Mucosa of descending colon (tissue), 3 donors: ENCODE measurements around the gene MS4A18. TPM values are rescaled to one million over a fixed set of nuclear protein-coding genes. Genes with fewer than 3 reads are reported as not detected.

ENCODE experiments used
- ATAC-seq: fragments of 200-7000 bp; cut with Tn5 transposase; one replicate; pipeline ENCODE4 v1.9.1; 2020; ENCODE audit warnings: mild to moderate bottlenecking, moderate library complexity
- DNase-seq, 3 donors: peaks; one replicate each; pipeline ENCODE4 v3.0.0-alpha.2; 2020
- H3K36me3 ChIP-seq: fragments of 200-600 bp; one replicate; pipeline ENCODE4 v1.8.0; 2021; ENCODE audit warnings: low read depth, mild to moderate bottlenecking
- H3K4me1 ChIP-seq: fragments of 200-600 bp; one replicate; pipeline ENCODE4 v1.8.0; 2021; ENCODE audit warnings: low read depth, mild to moderate bottlenecking
- H3K4me3 ChIP-seq: fragments of 200-600 bp; one replicate; pipeline ENCODE4 v1.8.0; 2021; ENCODE audit warnings: mild to moderate bottlenecking
- H3K9me3 ChIP-seq: fragments of 200-600 bp; one replicate; pipeline ENCODE4 v1.8.0; 2021; ENCODE audit warnings: mild to moderate bottlenecking
- CTCF ChIP-seq: fragments of 200-600 bp; IDR thresholded peaks from one replicate; pipeline ENCODE4 v1.8.0; 2022; ENCODE audit warnings: antibody characterized with exemption, mild to moderate bottlenecking
- intact Hi-C, 2 donors: fragments of 100-400 bp; cut with DNase I in 1 of 2; cut with micrococcal nuclease in 1 of 2; formaldehyde crosslinking; loops; one replicate each; pipeline versions ENCODE4 v1.11.0 to v1.11.1; 2022; cut with DNase I, micrococcal nuclease
- total RNA-seq, 3 donors: library from RNA; stranded (reverse); fragmentation: NEBNext Ultra II Directional in 2 of 3; extraction: Animal tissue kit (Norgen Biotek cat#: 25700) in 2 of 3; gene quantifications; one replicate each; pipeline versions ENCODE4 v1.2.1 to v1.2.4, GENCODE V29; 2021 to 2023
- donor health status: DM: no; HTN: no; CAD: no; lungs with moderate emphysema.
- donor health status: DM: no; HTN: no; CAD: no.
- donor health status: DM: no; HTN: yes; CAD: no.

MS4A18 gene
- total RNA-seq, 3 donors from 2014 or later: not detected

GRCh38 chr11:60780065-60780464 lies 55.5 kb downstream of the MS4A18 start:
- no peak for TF ChIP-seq CTCF
- Histone ChIP-seq H3K9me3 (no peaks in the 10 kb centered on the region), H3K4me3 (no peak overlapping the region), H3K36me3 (no peaks in the 10 kb centered on the region), H3K4me1 (no peaks in the 10 kb centered on the region)
- intact Hi-C loops: no loop called here
- no peak for DNase-seq
- ATAC-seq: no peak

DNA sequence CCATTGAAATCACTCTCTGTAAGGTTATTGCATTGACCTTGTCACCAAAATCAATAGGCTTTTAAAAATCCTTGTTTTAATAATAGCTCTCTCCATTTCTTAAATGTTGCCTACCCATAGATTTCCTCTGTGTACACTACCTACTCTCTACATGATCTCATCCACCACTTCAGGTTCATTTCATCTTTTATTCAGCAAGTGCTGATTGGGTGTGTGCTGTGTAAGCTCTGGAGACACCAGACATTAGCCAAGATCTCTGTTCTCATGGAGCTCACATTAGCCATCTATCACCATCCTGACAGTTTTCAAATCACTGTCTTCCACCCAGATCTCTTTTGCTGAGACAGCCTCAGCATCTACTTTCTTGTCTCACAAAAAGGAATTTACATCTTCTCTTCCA lies 56.3 kb downstream of the MS4A18 start:
- no peak for TF ChIP-seq CTCF
- no peaks in the 10 kb centered on the region for H3K36me3 ChIP-seq
- ATAC-seq (no peak), DNase-seq (no peak)
- intact Hi-C loops: no loop called here
- no peaks in the 10 kb centered on the region for H3K4me1 ChIP-seq
- no peaks in the 10 kb centered on the region for H3K9me3 ChIP-seq
- H3K4me3 ChIP-seq: no peak overlapping the region

- H3K4me1 ChIP-seq: no peaks in the 10 kb centered on the region
- H3K36me3 ChIP-seq: no peaks in the 10 kb centered on the region
- intact Hi-C loops: no loop called here
- no peak for DNase-seq
- no peak for TF ChIP-seq CTCF
- ATAC-seq: no peak
- no peak overlapping the region for H3K4me3 ChIP-seq
- no peaks in the 10 kb centered on the region for H3K9me3 ChIP-seq
Observed at GRCh38 chr11:60781286-60781980, 56.9 kb downstream of the MS4A18 start.

DNA sequence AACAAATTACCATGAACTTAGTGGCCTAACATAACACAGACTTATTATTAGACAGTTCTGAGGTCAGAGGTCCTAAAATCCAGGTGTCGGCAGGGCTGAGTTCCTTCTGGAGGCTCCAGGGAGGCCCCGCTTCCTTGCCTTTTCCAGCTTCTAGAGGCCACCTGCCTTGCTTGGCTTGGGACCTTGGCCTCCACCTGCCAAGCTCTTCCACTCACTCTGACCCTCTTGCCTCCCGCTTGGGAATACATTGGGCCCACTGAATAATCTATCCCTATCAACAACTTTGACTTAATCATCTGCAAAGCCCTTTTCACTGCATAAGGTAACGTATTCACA lies 57.4 kb downstream of the MS4A18 start:
- intact Hi-C loops: no loop called here
- no peak for TF ChIP-seq CTCF
- ATAC-seq: no peak
- no peaks in the 10 kb centered on the region for H3K36me3 ChIP-seq
- peaks cover under 1% of the 10 kb centered on the region for H3K4me1 ChIP-seq
- H3K9me3 ChIP-seq: no peaks in the 10 kb centered on the region
- H3K4me3 ChIP-seq: no peak overlapping the region
- DNase-seq: no peak

DNA sequence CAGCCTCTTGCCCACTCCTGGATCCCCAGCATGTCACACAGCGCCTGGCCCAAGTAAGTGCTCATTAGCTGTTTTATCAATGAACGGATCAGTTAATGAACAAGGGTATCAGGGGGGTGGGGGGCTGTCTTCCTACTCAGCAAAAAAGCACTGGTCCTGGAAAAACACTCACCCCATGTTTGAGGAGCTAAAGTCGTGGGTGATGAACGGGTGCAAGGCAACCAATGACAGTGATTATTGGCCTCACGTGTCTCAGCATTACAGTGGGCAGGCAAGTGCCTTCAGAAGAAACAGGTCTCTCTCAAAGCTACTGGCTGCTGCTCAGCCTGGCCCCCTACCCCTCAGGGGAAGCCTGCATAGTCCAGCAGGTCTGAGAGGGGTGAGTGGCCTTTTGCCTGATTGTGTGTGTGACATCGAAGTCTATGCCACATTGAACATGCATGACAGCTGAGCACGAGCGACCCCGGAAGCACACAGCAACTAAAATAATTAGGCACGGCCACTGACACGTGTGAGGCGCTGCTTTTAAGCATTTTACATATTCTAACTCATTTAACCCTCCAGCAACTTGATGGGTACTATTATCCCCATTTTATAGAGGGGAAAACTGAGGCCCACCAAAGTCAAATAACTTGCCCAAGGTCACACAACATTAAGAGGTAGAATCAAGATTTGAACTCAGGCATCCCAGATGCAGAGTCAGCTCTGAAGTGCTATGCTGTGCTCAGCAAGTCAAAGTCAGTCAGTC lies 58.0 kb downstream of the MS4A18 start:
- no peaks in the 10 kb centered on the region for H3K9me3 ChIP-seq
- DNase-seq (no peak), ATAC-seq (no peak)
- no peak for TF ChIP-seq CTCF
- intact Hi-C loops: no loop called here
- H3K4me1 ChIP-seq: peaks cover 3% of the 10 kb centered on the region
- H3K36me3 ChIP-seq: no peaks in the 10 kb centered on the region
- H3K4me3 ChIP-seq: no peak overlapping the region
